NCI-H510A treated with DMSO at 0.1 percent for 48 hours (cell line): Measurements from ENCODE around the gene UQCRC1.
"Not testable (repeated sequence)": the region's sequence is repeated elsewhere in the genome, so short reads cannot be mapped to it uniquely, and the experiment has no call there.

Source experiments
- DNase-seq: peaks from one replicate; lab custom pipeline; 2025; lab: John Stamatoyannopoulos, UW

The UQCRC1 gene

GRCh38 chr3:48555231-48555948 is 54.1 kb downstream of the UQCRC1 start:
- DNase-seq: no peak

- DNase-seq: no peak
Observed at GRCh38 chr3:48553886-48554845, 55.3 kb downstream of the UQCRC1 start.

GRCh38 chr3:48553361-48553760 is 56.1 kb downstream of the UQCRC1 start:
- no peak for DNase-seq

GRCh38 chr3:48552111-48552951 is 57.1 kb downstream of the UQCRC1 start:
- DNase-seq: peak; percentile 31

GRCh38 chr3:48551651-48552050 is 57.8 kb downstream of the UQCRC1 start:
- not testable (repeated sequence) for DNase-seq
